GM20431 (cell line): Measurements from ENCODE around the gene SPEF1.

Source experiments
- in situ Hi-C: fragments of 300-500 bp; cut with MseI, MboI; formaldehyde crosslinking; loops from one replicate; pipeline ENCODE4 v1.15.0; 2020; ENCODE audit warnings: low sequenced_read_pairs; ENCODE audit not compliant: unreplicated experiment

SPEF1 gene

GRCh38 chr20:3751675-3752385 lies 29.4 kb downstream of the SPEF1 start:
- in situ Hi-C loops = no loop called here

GRCh38 chr20:3751305-3751674 lies 30.0 kb downstream of the SPEF1 start:
- in situ Hi-C loops = no loop called here

- in situ Hi-C loops = no loop called here
Observed at GRCh38 chr20:3749689-3750531, 31.3 kb downstream of the SPEF1 start.

DNA sequence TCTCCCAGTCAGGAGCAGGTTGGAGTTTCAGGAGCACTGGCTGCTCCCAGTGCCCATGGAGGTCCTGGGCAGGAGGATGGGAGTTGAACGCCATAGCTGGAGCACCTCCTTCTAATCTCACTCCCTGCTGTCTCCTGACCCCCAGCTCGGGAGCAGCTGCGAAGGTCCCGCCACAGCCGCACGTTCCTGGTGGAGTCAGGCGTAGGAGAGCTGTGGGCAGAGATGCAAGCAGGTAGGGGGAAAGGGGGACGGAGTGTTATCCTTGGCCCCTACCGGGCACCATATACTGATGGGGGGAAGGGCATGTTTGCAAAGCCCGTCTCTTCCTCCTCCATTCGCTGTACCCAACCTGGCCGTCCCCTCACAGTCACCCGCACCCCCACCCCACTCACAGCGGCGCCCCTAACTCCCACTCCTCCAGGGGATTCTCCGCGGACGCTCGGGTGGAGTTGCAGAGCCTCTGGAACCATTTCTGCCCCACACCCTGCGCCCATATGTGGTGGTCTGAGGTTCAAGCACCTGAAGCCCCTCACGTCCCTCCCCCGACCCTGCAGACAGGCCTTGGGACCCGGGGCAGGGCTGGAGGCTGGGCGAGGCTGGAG lies 32.1 kb downstream of the SPEF1 start:
- in situ Hi-C loops = no loop called here

DNA sequence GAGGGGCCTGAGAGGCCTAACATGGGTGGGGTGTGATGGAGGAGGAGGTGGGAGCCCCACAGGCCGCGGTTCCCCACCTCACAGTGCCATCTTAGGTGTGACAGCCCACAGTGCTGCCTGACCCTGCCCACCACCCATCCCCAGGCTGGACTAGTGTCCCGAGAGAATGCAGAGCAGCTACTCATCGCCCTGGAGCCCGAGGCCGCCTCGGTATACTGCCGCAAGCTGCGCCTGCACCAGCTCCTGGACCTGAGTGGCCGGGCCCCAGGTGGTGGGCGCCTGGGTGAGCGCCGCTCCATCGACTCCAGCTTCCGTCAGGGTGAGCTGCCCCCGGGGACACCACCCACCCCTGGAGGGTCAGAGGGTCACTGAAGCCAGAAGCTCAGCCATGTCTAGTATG lies 33.2 kb downstream of the SPEF1 start:
- in situ Hi-C loops = no loop called here

- in situ Hi-C loops = no loop called here
Observed at GRCh38 chr20:3747471-3747870, 33.8 kb downstream of the SPEF1 start.

- in situ Hi-C loops = no loop called here
Observed at GRCh38 chr20:3745686-3746173, 35.5 kb downstream of the SPEF1 start.

DNA sequence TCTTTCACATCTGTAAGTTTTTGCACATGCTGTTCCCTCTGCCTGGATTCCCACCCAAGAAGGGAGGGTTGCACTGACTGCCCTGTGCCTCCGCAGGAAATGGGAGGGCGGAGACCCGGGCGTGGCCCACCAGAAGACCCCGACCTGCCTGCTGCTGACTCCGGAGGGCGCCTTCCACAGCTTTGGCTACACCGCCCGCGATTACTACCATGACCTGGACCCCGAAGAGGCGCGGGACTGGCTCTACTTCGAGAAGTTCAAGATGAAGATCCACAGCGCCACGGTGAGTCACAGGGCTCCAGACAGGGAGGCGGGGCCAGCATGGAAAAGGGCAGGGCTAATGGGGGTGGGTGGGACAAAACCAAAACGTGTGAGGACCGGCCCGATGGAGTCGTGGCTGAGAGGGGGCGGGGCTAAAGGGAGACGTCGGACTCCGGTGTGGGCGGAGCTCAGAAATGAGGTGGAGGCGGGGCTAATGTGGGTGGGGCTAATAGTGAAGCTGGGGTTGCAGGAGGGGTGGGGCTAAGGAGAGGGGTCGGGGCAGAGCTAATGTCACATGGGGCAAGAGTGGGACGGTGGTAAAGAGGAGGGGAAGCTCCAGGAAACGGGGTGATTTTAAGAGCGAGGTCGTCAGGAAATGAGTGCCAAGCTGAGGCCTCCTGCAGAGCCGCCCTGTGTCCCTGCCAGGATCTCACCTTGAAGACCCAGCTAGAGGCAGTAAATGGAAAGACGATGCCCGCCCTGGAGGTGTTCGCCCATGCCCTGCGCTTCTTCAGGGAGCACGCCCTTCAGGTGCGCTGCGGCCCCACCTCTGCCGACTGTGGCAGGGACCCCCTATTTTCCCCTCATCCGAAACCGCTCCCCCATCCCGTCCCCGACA lies 36.2 kb downstream of the SPEF1 start:
- in situ Hi-C loops = no loop called here

DNA sequence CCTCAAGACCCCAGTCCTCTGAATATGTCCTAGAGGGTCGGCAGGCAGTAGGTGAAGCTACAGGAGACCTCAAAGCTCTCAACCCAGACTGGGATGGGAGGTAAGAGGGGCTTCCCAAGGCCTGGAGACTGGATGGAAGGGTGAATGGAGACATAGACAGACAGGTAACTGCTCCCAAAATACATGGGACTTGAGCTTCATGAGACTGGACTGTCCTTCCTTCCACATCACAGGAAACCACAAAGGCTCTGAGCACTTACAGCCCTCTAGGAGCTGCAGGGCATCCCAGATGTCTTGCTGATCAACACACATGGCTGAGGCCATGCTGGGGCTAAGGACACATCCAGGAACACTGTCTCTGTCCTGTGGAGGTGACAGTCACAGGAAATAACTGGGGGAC lies 37.2 kb downstream of the SPEF1 start:
- in situ Hi-C loops = no loop called here

- in situ Hi-C loops = no loop called here
Observed at GRCh38 chr20:3743251-3743650, 38.0 kb downstream of the SPEF1 start.

GRCh38 chr20:3741836-3742458 lies 39.3 kb downstream of the SPEF1 start:
- in situ Hi-C loops = no loop called here

DNA sequence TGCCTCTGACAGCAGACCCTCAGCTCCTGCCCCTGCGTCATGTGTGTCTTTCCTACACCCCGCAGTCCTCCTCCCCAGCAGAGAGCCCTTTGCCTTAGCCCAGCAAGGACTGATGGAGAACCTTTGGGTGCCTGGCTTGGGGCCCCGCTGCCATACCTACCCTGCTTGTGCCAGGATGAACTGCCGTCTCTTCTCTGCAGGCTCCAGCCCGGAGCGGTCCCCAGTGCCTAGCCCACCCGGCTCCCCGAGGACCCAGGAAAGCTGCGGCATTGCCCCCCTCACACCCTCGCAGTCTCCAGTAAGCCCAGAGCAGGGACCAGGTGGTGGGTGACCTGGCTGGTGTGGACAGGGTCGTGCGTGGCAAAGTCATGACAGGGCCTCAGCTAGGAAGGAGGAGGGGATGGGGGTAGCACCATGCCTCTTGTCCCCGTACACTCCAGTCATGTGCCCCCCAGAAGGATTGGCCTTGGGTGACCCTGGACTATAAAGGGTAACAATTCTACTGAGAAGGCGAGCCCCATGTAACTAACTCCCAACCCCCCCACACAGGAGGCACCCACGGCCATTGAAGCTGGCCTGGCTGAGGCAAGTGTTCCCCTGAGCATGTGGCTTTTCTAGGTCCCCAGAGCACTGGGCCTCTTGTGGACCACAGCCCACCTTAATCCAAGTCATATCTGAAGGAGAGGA lies 40.5 kb downstream of the SPEF1 start:
- in situ Hi-C loops = no loop called here

DNA sequence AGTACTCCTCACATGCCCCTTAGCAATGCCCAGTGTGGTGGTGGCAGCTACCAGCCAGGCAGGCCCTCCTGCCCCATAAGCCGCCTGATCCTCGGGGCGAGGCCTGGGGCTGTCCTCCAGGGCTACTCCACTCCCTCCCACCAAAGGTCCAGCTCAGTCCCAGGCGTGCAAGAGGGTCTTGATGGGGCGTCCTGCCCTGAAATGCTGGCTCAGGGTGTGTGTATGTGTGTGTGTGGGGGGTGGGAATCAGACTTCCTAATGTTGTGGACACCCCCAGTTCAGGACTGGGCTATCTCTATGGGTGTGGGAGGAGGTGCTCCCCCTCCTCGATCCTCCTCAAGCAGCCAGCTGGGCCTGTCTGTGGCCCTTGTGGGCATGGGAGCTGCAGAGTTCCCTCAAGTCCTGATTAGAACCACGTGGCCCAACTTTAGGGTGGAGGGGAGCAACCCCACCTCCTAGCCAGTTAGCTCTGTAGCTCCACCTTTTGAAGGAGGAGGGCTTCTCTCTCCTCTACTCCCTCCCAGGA lies 41.3 kb downstream of the SPEF1 start:
- in situ Hi-C loops = no loop called here

- in situ Hi-C loops = no loop called here
Observed at GRCh38 chr20:3739054-3739925, 42.0 kb downstream of the SPEF1 start.

GRCh38 chr20:3738111-3739053 lies 42.9 kb downstream of the SPEF1 start:
- in situ Hi-C loops = no loop called here

DNA sequence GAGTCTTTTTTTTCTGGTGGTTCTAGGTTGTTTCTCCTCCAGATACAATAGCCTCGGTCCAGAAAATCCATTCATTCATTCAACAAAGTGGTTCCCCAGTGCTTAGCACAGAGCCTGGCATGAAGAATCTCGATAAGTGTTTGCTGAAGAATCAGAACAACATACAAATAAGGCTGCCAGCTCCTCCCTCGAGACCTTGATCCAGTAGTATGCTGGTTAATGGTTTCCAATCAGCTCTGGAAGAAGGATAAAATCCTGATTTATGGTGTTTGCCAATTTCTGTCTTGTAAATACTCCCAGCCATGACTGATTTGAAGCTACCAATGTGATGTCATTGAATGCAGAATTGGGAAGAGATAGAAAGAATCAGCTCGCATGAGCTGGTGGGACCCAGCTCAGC lies 45.5 kb downstream of the SPEF1 start:
- in situ Hi-C loops = no loop called here
